Measurements from ENCODE around the gene GMIP.

DNA sequence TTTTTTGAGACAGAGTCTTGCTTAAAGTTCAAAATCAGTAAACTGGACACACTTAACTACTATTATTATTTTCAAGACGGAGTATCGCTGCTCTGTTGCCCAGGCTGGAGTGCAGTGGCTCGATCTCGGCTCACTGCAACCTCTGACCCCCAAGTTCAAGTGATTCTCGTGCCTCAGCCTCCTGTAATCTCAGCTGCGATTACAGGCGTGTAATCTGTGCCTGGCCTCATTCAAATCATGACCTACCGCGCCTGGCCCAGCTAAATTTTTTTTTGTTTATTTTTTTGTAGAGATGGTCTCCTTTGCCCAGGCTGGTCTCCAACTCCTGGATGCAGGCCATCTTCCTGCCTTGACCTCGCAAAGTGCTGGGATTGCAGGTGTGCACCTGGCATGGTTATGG lies 48.2 kb upstream of the GMIP start:
- TF ChIP-seq, protein P1, sequence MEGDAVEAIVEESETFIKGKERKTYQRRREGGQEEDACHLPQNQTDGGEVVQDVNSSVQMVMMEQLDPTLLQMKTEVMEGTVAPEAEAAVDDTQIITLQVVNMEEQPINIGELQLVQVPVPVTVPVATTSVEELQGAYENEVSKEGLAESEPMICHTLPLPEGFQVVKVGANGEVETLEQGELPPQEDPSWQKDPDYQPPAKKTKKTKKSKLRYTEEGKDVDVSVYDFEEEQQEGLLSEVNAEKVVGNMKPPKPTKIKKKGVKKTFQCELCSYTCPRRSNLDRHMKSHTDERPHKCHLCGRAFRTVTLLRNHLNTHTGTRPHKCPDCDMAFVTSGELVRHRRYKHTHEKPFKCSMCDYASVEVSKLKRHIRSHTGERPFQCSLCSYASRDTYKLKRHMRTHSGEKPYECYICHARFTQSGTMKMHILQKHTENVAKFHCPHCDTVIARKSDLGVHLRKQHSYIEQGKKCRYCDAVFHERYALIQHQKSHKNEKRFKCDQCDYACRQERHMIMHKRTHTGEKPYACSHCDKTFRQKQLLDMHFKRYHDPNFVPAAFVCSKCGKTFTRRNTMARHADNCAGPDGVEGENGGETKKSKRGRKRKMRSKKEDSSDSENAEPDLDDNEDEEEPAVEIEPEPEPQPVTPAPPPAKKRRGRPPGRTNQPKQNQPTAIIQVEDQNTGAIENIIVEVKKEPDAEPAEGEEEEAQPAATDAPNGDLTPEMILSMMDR (IDR thresholded peaks at IDR 0.05; ENCODE audit: low read depth, low read length, poor library complexity, severe bottlenecking) = no peak
- TF ChIP-seq EZH2phosphoT487 (IDR thresholded peaks at IDR 0.05; ENCODE audit: borderline replicate concordance, low read length) = no peak
